RPMI7951 (cell line): Measurements from ENCODE around the gene DUSP5. TPM values are rescaled to one million over a fixed set of nuclear protein-coding genes. Genes with fewer than 3 reads are reported as not detected.
"Not testable (repeated sequence)": the region's sequence is repeated elsewhere in the genome, so short reads cannot be mapped to it uniquely, and the experiment has no call there.

ENCODE experiments used
- DNase-seq: peaks from one replicate; pipeline ENCODE4 v3.0.0-alpha.2; 2012; ENCODE audit warnings: low read depth
- total RNA-seq: library from RNA; depleted of rRNA; stranded (reverse); fragments of >200 nt; shearing (Covaris generic); gene quantifications from 2 replicates; pipeline ENCODE4 v1.2.3, GENCODE V29; 2014

Gene DUSP5
- total RNA-seq, 1 experiment from 2014 or later: 8.9 TPM

- DNase-seq: no peak
Measured at GRCh38 chr10:110522365-110522988, 24.8 kb downstream of the DUSP5 start.

GRCh38 chr10:110523736-110524135, 26.0 kb downstream of the DUSP5 start:
- no peak for DNase-seq

DNA sequence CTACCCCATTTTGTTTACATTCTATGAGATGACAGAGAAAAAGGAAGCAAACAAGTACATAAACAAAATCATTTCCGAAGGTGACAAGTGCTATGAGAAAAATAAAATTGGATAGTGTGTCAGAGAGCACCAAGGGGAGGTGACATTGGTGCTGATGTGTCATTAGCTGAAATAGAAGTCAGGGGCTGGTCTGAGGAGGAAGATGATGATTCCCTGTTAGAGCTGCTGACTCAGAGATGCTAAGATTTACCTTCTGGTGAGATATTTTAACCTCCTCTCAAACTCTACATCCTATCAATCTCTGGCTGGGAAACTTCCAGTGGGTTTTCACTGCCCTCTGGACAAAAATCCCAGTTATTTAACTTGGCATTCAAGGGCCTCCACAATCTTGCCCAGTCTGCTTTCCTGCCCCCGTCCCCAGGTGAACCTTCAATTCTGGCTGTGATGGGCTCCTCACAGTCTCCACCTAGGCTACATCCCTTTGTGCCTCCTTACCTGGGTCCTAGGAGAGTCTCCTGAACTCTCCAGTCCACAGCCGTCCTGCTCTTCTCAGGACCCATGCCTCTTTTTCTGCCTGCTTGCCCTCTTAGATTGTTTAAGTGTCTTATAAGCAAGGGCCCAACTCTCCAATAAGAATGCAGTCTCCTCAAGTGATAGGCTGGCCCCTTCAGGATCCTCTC, 26.6 kb downstream of the DUSP5 start:
- no peak for DNase-seq

- peak; percentile 35 for DNase-seq
Measured at GRCh38 chr10:110524859-110525232, 27.1 kb downstream of the DUSP5 start.

GRCh38 chr10:110525349-110526260, 27.9 kb downstream of the DUSP5 start:
- peak; percentile 71 for DNase-seq

DNA sequence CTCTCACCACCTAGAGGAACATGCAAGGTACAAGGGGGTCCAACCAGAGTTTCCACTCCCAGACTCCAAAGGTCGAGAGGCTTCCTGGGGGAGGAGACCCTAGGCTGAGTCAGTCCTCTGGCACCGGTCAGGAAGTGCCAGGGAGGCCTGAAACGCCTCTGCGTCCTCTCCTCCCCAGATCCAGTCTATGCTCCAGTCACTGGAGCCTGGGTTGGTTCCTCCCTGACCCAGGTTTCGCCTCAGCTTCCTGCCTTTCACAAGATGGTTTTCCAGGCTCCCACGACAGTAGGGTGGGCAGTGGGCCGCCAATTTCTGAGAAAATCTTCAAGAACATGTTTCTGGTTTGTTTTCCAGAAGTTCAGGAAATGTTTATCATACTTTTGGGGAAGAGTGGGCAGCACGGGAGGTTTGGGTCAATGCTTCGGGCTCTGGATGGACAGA, 30.0 kb downstream of the DUSP5 start:
- no peak for DNase-seq

GRCh38 chr10:110528224-110528996, 30.7 kb downstream of the DUSP5 start:
- no peak for DNase-seq

DNA sequence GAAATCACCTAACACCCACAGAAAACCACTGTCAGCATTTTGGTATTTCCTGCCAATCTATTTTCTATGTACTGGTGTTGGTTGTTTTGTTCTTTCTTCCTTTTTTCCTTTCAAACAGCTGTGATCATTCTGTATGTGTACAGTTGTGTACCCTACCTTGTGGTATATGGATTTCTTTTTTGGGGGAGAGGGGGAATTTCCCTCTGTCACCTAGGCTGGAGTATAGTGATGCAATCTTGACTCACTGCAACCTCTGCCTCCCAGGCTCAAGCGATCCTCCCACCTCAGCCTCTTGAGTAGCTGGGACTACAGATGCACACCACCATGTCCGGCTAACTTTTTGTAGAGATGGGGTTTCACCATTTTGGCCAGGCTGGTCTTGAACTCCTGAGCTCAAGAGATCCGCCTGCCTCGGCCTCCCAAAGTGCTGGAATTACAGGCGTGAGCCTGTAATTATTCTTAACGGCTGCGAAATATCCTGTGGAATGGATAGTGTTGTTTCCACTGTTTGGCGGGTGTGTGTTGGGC, 31.4 kb downstream of the DUSP5 start:
- not testable (repeated sequence) for DNase-seq

GRCh38 chr10:110529596-110530011, 31.9 kb downstream of the DUSP5 start:
- DNase-seq: no peak

DNA sequence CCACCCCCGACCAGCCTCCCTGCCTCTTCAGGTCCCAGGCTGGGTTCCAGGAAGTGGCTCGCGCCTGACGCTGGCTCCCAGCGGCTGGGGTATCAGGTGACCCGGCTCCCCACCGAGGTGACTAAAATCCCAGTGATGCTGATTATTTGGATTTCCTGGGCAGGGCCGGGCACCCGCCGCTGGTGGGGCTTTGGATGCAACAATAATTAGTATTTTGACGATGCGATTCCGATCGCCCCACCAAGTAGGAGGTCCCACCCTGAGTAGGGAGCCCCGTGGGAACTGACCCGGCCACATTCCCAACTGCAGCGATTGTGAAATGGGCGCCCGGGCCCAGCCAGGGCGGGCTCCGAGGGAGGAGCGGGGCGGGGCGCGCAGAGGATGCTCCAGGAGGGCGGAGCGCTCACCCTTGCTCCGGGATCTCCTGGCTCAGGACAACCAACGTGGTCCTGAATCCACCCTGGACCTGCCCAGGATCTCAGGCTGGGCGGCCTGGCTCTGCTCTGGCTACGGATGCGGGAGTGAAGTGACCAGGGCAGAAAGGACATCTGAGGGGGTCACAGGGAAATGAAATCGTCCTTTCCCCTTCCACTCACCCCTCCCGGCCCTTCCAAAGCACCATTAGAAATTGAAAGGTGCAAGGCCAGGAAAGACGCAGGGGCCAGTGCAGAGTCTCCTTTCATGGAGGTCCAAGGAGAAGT, 32.6 kb downstream of the DUSP5 start:
- no peak for DNase-seq

GRCh38 chr10:110531687-110532086, 34.0 kb downstream of the DUSP5 start:
- no peak for DNase-seq

- DNase-seq: not testable (repeated sequence)
Measured at GRCh38 chr10:110532628-110533027, 34.9 kb downstream of the DUSP5 start.

GRCh38 chr10:110533149-110533548, 35.4 kb downstream of the DUSP5 start:
- DNase-seq: peak; percentile 69

DNA sequence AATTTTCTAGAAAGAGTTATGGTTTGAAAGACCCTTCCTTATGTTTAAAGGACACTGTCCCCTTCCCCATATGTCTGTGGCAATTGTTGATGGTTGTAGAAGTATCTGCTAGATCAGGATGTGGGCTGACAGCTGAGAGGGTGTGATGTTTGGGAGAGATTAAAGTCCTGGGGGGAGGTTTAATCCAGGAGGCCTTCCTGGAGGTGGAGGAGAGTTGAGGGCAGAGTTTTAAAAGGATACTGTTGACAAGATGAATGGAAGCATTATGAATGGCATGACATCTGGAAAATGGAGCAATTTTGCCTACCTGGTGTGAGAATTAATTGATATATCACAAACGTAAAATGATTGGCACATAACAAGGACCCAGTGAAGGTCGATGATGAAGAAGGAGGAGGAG, 36.9 kb downstream of the DUSP5 start:
- no peak for DNase-seq

DNA sequence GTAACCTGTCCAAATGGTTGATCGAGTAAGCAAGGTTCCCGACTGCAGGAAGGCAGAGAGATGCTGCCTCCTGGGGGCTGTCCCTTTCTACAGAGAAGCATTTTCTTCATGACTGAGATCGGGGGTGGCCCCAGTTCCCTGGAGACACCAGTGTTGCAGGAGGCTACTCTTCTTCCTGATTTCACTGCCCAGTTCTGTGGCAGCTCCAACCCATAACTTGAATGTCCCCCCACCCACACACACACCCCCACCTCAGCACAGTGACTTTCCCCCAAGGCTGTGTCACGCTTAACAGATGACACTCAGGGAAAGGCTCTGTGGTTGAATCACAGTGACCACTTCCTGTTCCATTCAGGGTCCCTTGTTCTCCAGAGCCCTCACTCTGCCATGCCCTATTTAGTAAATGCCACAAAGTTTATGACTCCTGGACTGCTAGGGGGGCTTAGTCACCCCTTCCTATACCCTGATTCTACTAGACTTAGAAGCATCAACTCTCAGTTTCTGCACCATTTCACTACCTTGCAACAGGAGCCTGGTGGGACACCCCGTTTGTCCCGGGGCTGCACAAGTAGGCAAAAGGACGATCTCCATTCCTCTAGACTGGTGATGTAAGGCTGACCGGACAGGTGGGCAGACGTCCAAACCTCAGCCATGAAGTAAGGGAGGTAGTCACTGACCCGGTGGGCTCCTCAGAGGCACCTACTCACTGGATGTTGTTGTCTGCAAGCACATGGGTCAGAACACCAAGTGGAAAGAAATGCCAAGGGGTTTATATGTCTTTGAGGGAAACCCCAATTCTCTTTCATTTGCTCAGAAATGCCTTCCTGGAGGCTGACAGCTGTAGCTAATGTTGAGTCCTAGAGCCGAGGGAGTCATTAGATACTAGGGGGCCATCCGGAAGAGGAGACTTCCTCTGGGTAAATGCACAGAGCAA, 38.5 kb downstream of the DUSP5 start:
- DNase-seq: peak; percentile 89

DNA sequence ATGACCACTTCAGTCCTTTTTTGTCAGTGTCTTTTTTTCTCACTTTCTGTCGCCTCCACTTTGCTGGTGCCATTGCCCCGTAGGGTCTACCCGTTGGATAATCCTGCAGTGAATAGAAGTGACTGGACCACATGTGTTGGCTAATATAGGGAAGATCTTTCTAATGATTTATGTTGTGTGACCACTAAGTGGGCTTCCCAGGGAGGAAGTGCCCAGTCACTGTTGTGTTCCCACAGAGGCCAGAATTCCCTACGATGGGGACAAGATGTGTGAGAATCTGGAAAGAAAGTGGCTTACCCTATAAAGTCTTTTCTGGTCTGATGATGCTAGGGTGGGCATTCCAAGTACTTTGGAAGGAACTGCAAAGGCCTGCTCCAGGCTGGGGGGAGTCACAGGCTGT, 41.4 kb downstream of the DUSP5 start:
- no peak for DNase-seq

GRCh38 chr10:110540031-110540430, 42.3 kb downstream of the DUSP5 start:
- DNase-seq: no peak

DNA sequence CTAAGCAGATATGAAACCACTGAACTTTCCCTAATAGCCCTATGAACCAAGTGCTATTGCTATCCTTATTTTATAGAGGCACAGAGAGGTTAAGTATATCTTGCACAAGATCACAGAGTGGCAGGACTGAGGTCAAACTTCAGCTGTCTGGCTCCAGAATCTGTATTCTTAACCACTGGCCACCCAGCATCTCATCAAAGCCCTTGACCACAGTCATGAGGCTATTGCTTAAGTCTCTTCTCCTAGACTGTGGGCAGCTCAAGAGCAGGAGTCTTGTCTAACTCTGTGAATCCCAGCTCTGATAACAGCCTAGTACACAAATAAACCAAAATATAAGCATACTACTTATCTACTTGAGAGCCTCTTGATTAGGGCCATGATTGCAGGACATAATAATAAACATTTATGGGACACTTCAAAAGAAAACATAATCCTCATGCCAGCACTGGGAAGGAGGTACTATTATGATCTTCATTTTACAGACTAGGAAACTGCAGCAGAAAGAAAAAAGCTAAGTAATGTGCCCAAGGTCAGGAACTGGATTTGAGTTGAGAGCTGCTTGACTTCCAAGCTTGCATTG, 47.3 kb downstream of the DUSP5 start:
- DNase-seq: peak; percentile 42

GRCh38 chr10:110546077-110546476, 48.4 kb downstream of the DUSP5 start:
- DNase-seq: peak; percentile 66
